WTC11 (cell line): ENCODE results near the gene ARHGAP15. TPM values are rescaled to one million over a fixed set of nuclear protein-coding genes. Genes with fewer than 3 reads are reported as not detected.

Source experiments
- ATAC-seq: fragments of 200-7000 bp; cut with Tn5 transposase; 2 replicates; pipeline ENCODE4 v1.10.0; 2021; ENCODE audit warnings: mild to moderate bottlenecking, moderate library complexity
- CTCF ChIA-PET: fragments of 300-600 bp; sonication (Branson Sonifier 250); formaldehyde crosslinking; loops from one replicate; lab custom pipeline; 2021; ENCODE audit warnings: antibody characterized with exemption; lab: Charles Lee
- POLR2A ChIA-PET: fragments of 350-600 bp; sonication (Branson Sonifier 250); formaldehyde crosslinking; loops from one replicate; lab custom pipeline; 2021; ENCODE audit warnings: antibody characterized with exemption; lab: Charles Lee
- DNase-seq: peaks from one replicate; pipeline ENCODE4 v3.0.0; 2021; ENCODE audit warnings: low spot score
- H3K27ac Mint-ChIP-seq: 2 replicates; pipeline ENCODE4 v1.8.0; 2021; ENCODE audit warnings: mixed read lengths
- H3K27me3 Mint-ChIP-seq: 2 replicates; pipeline ENCODE4 v1.8.0; 2021; ENCODE audit warnings: low read depth, mild to moderate bottlenecking, moderate library complexity, mixed read lengths
- H3K36me3 Mint-ChIP-seq: 2 replicates; pipeline ENCODE4 v1.8.0; 2021; ENCODE audit warnings: mixed read lengths
- H3K4me1 Mint-ChIP-seq: 2 replicates; pipeline ENCODE4 v1.8.0; 2022; ENCODE audit warnings: mixed read lengths
- H3K4me3 Mint-ChIP-seq: 2 replicates; pipeline ENCODE4 v1.8.0; 2021; ENCODE audit warnings: mild to moderate bottlenecking, moderate library complexity, mixed read lengths
- H3K9me3 Mint-ChIP-seq: 2 replicates; pipeline ENCODE4 v1.8.0; 2021; ENCODE audit warnings: mixed read lengths
- CDX4 ChIP-seq: fragments of 250-450 bp; sonication (Bioruptor Pico); IDR thresholded peaks from 2 replicates; pipeline ENCODE4 v1.9.0; 2021; ENCODE audit warnings: moderate library complexity, mild to moderate bottlenecking, inconsistent platforms, borderline replicate concordance
- CREM ChIP-seq: sonication (generic); formaldehyde crosslinking; IDR thresholded peaks from 2 replicates; pipeline ENCODE4 v1.8.1; 2022; ENCODE audit warnings: mild to moderate bottlenecking, missing genetic modification reagents, moderate library complexity
- FOXJ3 ChIP-seq: sonication (generic); formaldehyde crosslinking; IDR thresholded peaks from 2 replicates; pipeline ENCODE4 v1.9.0; 2021; ENCODE audit warnings: missing genetic modification reagents, mild to moderate bottlenecking, borderline replicate concordance
- FOXP4 ChIP-seq: sonication (generic); formaldehyde crosslinking; IDR thresholded peaks from 2 replicates; pipeline ENCODE4 v1.8.0; 2022; ENCODE audit warnings: mild to moderate bottlenecking, missing genetic modification reagents
- MAX ChIP-seq: sonication (generic); formaldehyde crosslinking; IDR thresholded peaks from 2 replicates; pipeline ENCODE4 v1.8.0; 2022; ENCODE audit warnings: mild to moderate bottlenecking, missing genetic modification reagents
- MYBL2 ChIP-seq: sonication (generic); formaldehyde crosslinking; IDR thresholded peaks from 2 replicates; pipeline ENCODE4 v1.8.1; 2023; ENCODE audit warnings: mild to moderate bottlenecking, moderate library complexity, missing genetic modification reagents
- NFE2L1 ChIP-seq: sonication (generic); formaldehyde crosslinking; IDR thresholded peaks from 2 replicates; pipeline ENCODE4 v1.8.1; 2023; ENCODE audit warnings: missing genetic modification reagents
- OVOL2 ChIP-seq: fragments of 250-450 bp; sonication (Bioruptor Pico); IDR thresholded peaks from 2 replicates; pipeline ENCODE4 v1.9.0; 2021; ENCODE audit warnings: mild to moderate bottlenecking, borderline replicate concordance
- PRDM15 ChIP-seq: sonication (generic); formaldehyde crosslinking; IDR thresholded peaks from 2 replicates; pipeline ENCODE4 v1.8.0; 2022; ENCODE audit warnings: missing genetic modification reagents
- PREB ChIP-seq: sonication (generic); formaldehyde crosslinking; IDR thresholded peaks from 2 replicates; pipeline ENCODE4 v1.8.1; 2022; ENCODE audit warnings: mild to moderate bottlenecking, missing genetic modification reagents, moderate library complexity, borderline replicate concordance
- TCF7 ChIP-seq: sonication (generic); formaldehyde crosslinking; IDR thresholded peaks from 2 replicates; pipeline ENCODE4 v1.8.0; 2022; ENCODE audit warnings: mild to moderate bottlenecking, low read depth, missing genetic modification reagents, moderate library complexity
- TEAD4 ChIP-seq: sonication (generic); formaldehyde crosslinking; IDR thresholded peaks from 2 replicates; pipeline ENCODE4 v1.8.0; 2022; ENCODE audit warnings: mild to moderate bottlenecking, missing genetic modification reagents
- USF1 ChIP-seq: sonication (generic); formaldehyde crosslinking; IDR thresholded peaks from 2 replicates; pipeline ENCODE4 v1.8.0; 2022; ENCODE audit warnings: mild to moderate bottlenecking, missing genetic modification reagents
- USF2 ChIP-seq: sonication (generic); formaldehyde crosslinking; IDR thresholded peaks from 2 replicates; pipeline ENCODE4 v1.8.1; 2023; ENCODE audit warnings: mild to moderate bottlenecking, missing genetic modification reagents, moderate library complexity
- ZBTB21 ChIP-seq: sonication (generic); formaldehyde crosslinking; IDR thresholded peaks from 2 replicates; pipeline ENCODE4 v1.8.1; 2023; ENCODE audit warnings: mild to moderate bottlenecking, missing genetic modification reagents, borderline replicate concordance
- ZBTB43 ChIP-seq: sonication (generic); formaldehyde crosslinking; IDR thresholded peaks from 2 replicates; pipeline ENCODE4 v1.8.1; 2023; ENCODE audit warnings: mild to moderate bottlenecking, missing genetic modification reagents
- ZNF512 ChIP-seq: sonication (generic); formaldehyde crosslinking; IDR thresholded peaks from 2 replicates; pipeline ENCODE4 v1.8.1; 2022; ENCODE audit warnings: missing genetic modification reagents, borderline replicate concordance
- ZSCAN18 ChIP-seq: fragments of 250-450 bp; sonication (Bioruptor Pico); IDR thresholded peaks from 2 replicates; pipeline ENCODE4 v2.1.2; 2022; ENCODE audit warnings: mild to moderate bottlenecking, moderate library complexity
- total RNA-seq: library from RNA; stranded (reverse); gene quantifications from 3 replicates; pipeline ENCODE4 v1.2.3, GENCODE V29; 2021

ARHGAP15 gene
- total RNA-seq, 1 experiment from 2014 or later, result 0.28 TPM

GRCh38 chr2:143690235-143690634, 561.0 kb downstream of the ARHGAP15 start:
- no peak overlapping the region for H3K4me3 Mint-ChIP-seq
- no peaks in the 10 kb centered on the region for H3K9me3 Mint-ChIP-seq
- H3K27ac Mint-ChIP-seq, result no peak overlapping the region
- no peaks in the 10 kb centered on the region for H3K27me3 Mint-ChIP-seq
- CTCF ChIA-PET, result interaction anchor here (1.1 kb wide), 1 partner anchor 31 kb away, joined by 3 read pairs; no protein-coding TSS in a partner anchor
- no peak for DNase-seq
- peaks cover 67% of the 10 kb centered on the region for H3K4me1 Mint-ChIP-seq
- TF ChIP-seq CDX4 (CRISPR knock-in tag), result no peak
- TF ChIP-seq USF2 (CRISPR knock-in tag), result no peak
- no peak for TF ChIP-seq TCF7 (CRISPR knock-in tag)
- TF ChIP-seq NFE2L1, result no peak
- no peak for TF ChIP-seq CREM (CRISPR knock-in tag)
- TF ChIP-seq PRDM15 (CRISPR knock-in tag), result no peak
- TF ChIP-seq ZBTB21, result no peak
- TF ChIP-seq TEAD4, result no peak
- H3K36me3 Mint-ChIP-seq, result no peaks in the 10 kb centered on the region
- no peak for ATAC-seq
- POLR2A ChIA-PET, result no interaction called here

GRCh38 chr2:143691121-143691520, 561.9 kb downstream of the ARHGAP15 start:
- Mint-ChIP-seq H3K27me3 (no peaks in the 10 kb centered on the region), H3K36me3 (no peaks in the 10 kb centered on the region), H3K4me1 (peaks cover 63% of the 10 kb centered on the region), H3K27ac (no peak overlapping the region)
- ChIA-PET POLR2A (no interaction called here), CTCF (no interaction called here)
- no peak for ATAC-seq
- TF ChIP-seq OVOL2 (no peak), CREM (CRISPR knock-in tag) (no peak), PREB (CRISPR knock-in tag) (no peak), ZNF512 (no peak), MYBL2 (CRISPR knock-in tag) (no peak), USF1 (CRISPR knock-in tag) (no peak)
- TF ChIP-seq, all 79 proteins: peak for 0
- no peak overlapping the region for H3K4me3 Mint-ChIP-seq
- no peak for DNase-seq
- no peaks in the 10 kb centered on the region for H3K9me3 Mint-ChIP-seq

- Mint-ChIP-seq H3K27ac (peak overlapping the region; percentile 84), H3K27me3 (no peaks in the 10 kb centered on the region), H3K36me3 (no peaks in the 10 kb centered on the region), H3K4me3 (no peak overlapping the region; the same call in 1 of the 2 replicates), H3K9me3 (no peaks in the 10 kb centered on the region), H3K4me1 (peaks cover 60% of the 10 kb centered on the region)
- ChIA-PET POLR2A (no interaction called here), CTCF (interaction anchor here (1.1 kb wide), 1 partner anchor 757 kb away, joined by 3 read pairs; no protein-coding TSS in a partner anchor)
- DNase-seq (peak; percentile 12), ATAC-seq (peak; percentile 95)
- TF ChIP-seq FOXJ3 (CRISPR knock-in tag) (no peak), TEAD4 (no peak), ZSCAN18 (CRISPR knock-in tag) (no peak), MAX (CRISPR knock-in tag) (no peak), FOXP4 (no peak), ZBTB43 (no peak)
Measured at GRCh38 chr2:143692162-143692561, 562.9 kb downstream of the ARHGAP15 start.
